Measurements from ENCODE around the gene NFE2L3. TPM values are rescaled to one million over a fixed set of nuclear protein-coding genes. Genes with fewer than 3 reads are reported as not detected.

The NFE2L3 gene
- total and polyA plus RNA-seq, 7 experiments from 2014 or later = 1.1 to 49.5 (median 4.5) TPM

DNA sequence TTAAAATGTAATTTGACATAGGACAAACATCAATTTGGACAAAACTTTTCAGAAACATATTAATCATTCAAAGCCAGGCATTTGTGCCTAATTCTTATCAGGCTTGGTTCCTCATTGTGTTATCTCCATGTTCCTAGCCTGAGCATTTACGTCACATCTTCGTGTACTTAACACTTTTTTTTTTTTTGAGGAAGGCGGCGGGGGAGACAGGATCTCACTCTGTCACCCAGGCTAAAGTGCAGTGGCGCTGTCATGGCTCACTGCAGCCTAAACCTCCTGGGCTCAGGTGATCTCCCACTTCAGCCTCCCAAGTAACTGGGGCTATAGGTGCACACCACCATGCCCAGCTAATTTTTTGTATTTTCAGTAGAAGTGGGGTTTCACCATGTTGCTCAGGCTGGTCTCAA is 28.8 kb downstream of the NFE2L3 start:
- H3K36me3 ChIP-seq (ENCODE audit: control insufficient read depth in 2 of 3, insufficient read depth in 3 of 3, low read length in 3 of 3) = no peaks in the 10 kb centered on the region
- Mint-ChIP-seq H3K9me3 (peaks cover 0 to 14% (median 0%) of the 10 kb centered on the region in 11 donors), H3K27ac (peak overlapping the region in 6 of 9 donors; percentile 3 to 83 (median 77)), H3K4me1 (peaks cover 22 to 69% (median 58%) of the 10 kb centered on the region in 7 donors), H3K4me3 (no peak overlapping the region), H3K27me3 (no peaks in the 10 kb centered on the region), H3K36me3 (peaks cover 0 to 27% (median 17%) of the 10 kb centered on the region in 5 donors)
- H3K9me3 ChIP-seq (ENCODE audit: control insufficient read depth in 2 of 3, low read length in 3 of 3) = no peaks in the 10 kb centered on the region
- peaks cover 0 to 4% of the 10 kb centered on the region in 2 donors for H3K4me1 ChIP-seq (ENCODE audit: control insufficient read depth in 2 of 2, insufficient read depth in 2 of 2, low read length in 2 of 2)
- CTCF ChIA-PET = interaction anchor here (0.6 to 2.6 kb wide), 4 partner anchors 16 to 90 kb away, joined by 4 to 8 read pairs (median 5); no protein-coding TSS in a partner anchor
- intact Hi-C loops (cut with micrococcal nuclease) = loop anchor here in 1 of 2 donors (1.0 kb wide), 1 partner anchor 8 kb away; no protein-coding TSS in a partner anchor
- H3K27me3 ChIP-seq (ENCODE audit: control insufficient read depth in 2 of 2, insufficient read depth in 2 of 2, low read length in 2 of 2) = no peaks in the 10 kb centered on the region
- no peak for DNase-seq
- POLR2A ChIA-PET = interaction anchor here (0.6 to 12.5 kb wide), 12 partner anchors 8 to 97 kb away, joined by 3 to 289 read pairs (median 4); partner anchors contain the start of genes CBX3, HNRNPA2B1 and NFE2L3
- H3K27ac ChIP-seq (ENCODE audit: low read depth, low read length) = peak overlapping the region; percentile 20
- no peak for ATAC-seq
- no peak overlapping the region for H3K4me3 ChIP-seq (ENCODE audit: low read length)

GRCh38 chr7:26181474-26182227 is 29.7 kb downstream of the NFE2L3 start:
- Mint-ChIP-seq H3K4me1 (peaks cover 26 to 75% (median 65%) of the 10 kb centered on the region in 7 donors), H3K9me3 (peaks cover 0 to 14% (median 0%) of the 10 kb centered on the region in 11 donors), H3K27me3 (no peaks in the 10 kb centered on the region), H3K36me3 (peaks cover 0 to 31% (median 20%) of the 10 kb centered on the region in 5 donors), H3K4me3 (no peak overlapping the region), H3K27ac (peak overlapping the region in 8 of 9 donors; percentile 7 to 83 (median 70))
- no peak overlapping the region for H3K4me3 ChIP-seq (ENCODE audit: low read length)
- DNase-seq (no peak), ATAC-seq (no peak)
- H3K4me1 ChIP-seq (ENCODE audit: control insufficient read depth in 2 of 2, insufficient read depth in 2 of 2, low read length in 2 of 2) = peaks cover 0 to 4% of the 10 kb centered on the region in 2 donors
- no peak overlapping the region for H3K27ac ChIP-seq (ENCODE audit: low read depth, low read length)
- CTCF ChIA-PET = interaction anchor here (0.6 to 2.6 kb wide), 4 partner anchors 15 to 91 kb away, joined by 3 to 8 read pairs (median 5); no protein-coding TSS in a partner anchor
- no peaks in the 10 kb centered on the region for H3K9me3 ChIP-seq (ENCODE audit: control insufficient read depth in 2 of 3, low read length in 3 of 3)
- POLR2A ChIA-PET = interaction anchor here (0.8 to 12.5 kb wide), 6 partner anchors 10 to 77 kb away, joined by 3 to 289 read pairs (median 4); partner anchors contain the start of genes CBX3 and HNRNPA2B1
- no peaks in the 10 kb centered on the region for H3K27me3 ChIP-seq (ENCODE audit: control insufficient read depth in 2 of 2, insufficient read depth in 2 of 2, low read length in 2 of 2)
- H3K36me3 ChIP-seq (ENCODE audit: control insufficient read depth in 2 of 3, insufficient read depth in 3 of 3, low read length in 3 of 3) = no peaks in the 10 kb centered on the region
- intact Hi-C loops (cut with micrococcal nuclease) = no loop called here

DNA sequence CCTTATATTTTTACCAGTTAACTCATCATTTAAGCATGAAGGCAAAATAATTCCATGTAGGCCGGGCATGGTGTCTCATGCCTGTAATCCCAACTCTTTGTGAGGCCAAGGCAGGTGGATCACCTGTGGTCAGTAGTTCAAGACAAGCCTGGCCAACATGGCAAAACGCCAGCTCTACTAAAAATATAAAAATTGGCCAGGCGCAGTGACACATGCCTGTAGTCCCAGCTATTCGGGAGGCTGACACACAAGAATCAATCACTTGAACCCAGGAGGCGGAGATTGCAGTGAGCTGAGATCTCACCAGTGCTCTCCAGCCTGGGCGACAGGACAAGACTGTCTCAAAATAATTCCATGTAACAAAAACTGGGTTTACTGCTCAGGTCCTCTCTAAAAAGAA is 30.3 kb downstream of the NFE2L3 start:
- intact Hi-C loops (cut with micrococcal nuclease) = no loop called here
- H3K27ac Mint-ChIP-seq = peak overlapping the region in 5 of 9 donors; percentile 35 to 83 (median 45)

GRCh38 chr7:26182706-26183105 is 30.7 kb downstream of the NFE2L3 start:
- intact Hi-C loops (cut with micrococcal nuclease) = no loop called here
- Histone ChIP-seq H3K4me1 (ENCODE audit: control insufficient read depth in 2 of 2, insufficient read depth in 2 of 2, low read length in 2 of 2) (peaks cover 0 to 6% of the 10 kb centered on the region in 2 donors), H3K4me3 (ENCODE audit: low read length) (no peak overlapping the region), H3K27ac (ENCODE audit: low read depth, low read length) (no peak overlapping the region), H3K36me3 (ENCODE audit: control insufficient read depth in 2 of 3, insufficient read depth in 3 of 3, low read length in 3 of 3) (no peaks in the 10 kb centered on the region), H3K9me3 (ENCODE audit: control insufficient read depth in 2 of 3, low read length in 3 of 3) (no peaks in the 10 kb centered on the region), H3K27me3 (ENCODE audit: control insufficient read depth in 2 of 2, insufficient read depth in 2 of 2, low read length in 2 of 2) (no peaks in the 10 kb centered on the region)
- Mint-ChIP-seq H3K36me3 (peaks cover 0 to 35% (median 22%) of the 10 kb centered on the region in 5 donors), H3K4me1 (peaks cover 31 to 84% (median 70%) of the 10 kb centered on the region in 7 donors), H3K27ac (peak overlapping the region in 4 of 9 donors; percentile 35 to 83 (median 70)), H3K27me3 (no peaks in the 10 kb centered on the region), H3K9me3 (peaks cover 0 to 14% (median 0%) of the 10 kb centered on the region in 11 donors), H3K4me3 (no peak overlapping the region)
- DNase-seq = no peak
- ChIA-PET POLR2A (interaction anchor here (0.9 to 12.5 kb wide), 4 partner anchors 14 to 90 kb away, joined by 3 to 289 read pairs (median 4); partner anchors contain the start of genes CBX3, HNRNPA2B1 and NFE2L3), CTCF (interaction anchor here (0.7 to 1.4 kb wide), 3 partner anchors 14 to 103 kb away, joined by 3 to 4 read pairs (median 3); no protein-coding TSS in a partner anchor)
- no peak for ATAC-seq

More for the DNA sequence above, 30.3 kb downstream of the NFE2L3 start:
- ChIA-PET POLR2A (interaction anchor here (0.8 to 12.5 kb wide), 6 partner anchors 11 to 78 kb away, joined by 3 to 289 read pairs (median 3); partner anchors contain the start of genes CBX3 and HNRNPA2B1), CTCF (interaction anchor here (0.7 to 1.4 kb wide), 2 partner anchors 15 to 103 kb away, joined by 3 read pairs; no protein-coding TSS in a partner anchor)
- ATAC-seq (no peak), DNase-seq (no peak)
- no peaks in the 10 kb centered on the region for H3K27me3 ChIP-seq (ENCODE audit: control insufficient read depth in 2 of 2, insufficient read depth in 2 of 2, low read length in 2 of 2)
- no peaks in the 10 kb centered on the region for H3K27me3 Mint-ChIP-seq
- no peak overlapping the region for H3K4me3 Mint-ChIP-seq
- H3K9me3 Mint-ChIP-seq = peaks cover 0 to 14% (median 0%) of the 10 kb centered on the region in 11 donors
- H3K4me1 Mint-ChIP-seq = peaks cover 29 to 82% (median 69%) of the 10 kb centered on the region in 7 donors
- H3K27ac ChIP-seq (ENCODE audit: low read depth, low read length) = no peak overlapping the region
- peaks cover 0 to 4% of the 10 kb centered on the region in 2 donors for H3K4me1 ChIP-seq (ENCODE audit: control insufficient read depth in 2 of 2, insufficient read depth in 2 of 2, low read length in 2 of 2)
- no peaks in the 10 kb centered on the region for H3K9me3 ChIP-seq (ENCODE audit: control insufficient read depth in 2 of 3, low read length in 3 of 3)
- H3K36me3 ChIP-seq (ENCODE audit: control insufficient read depth in 2 of 3, insufficient read depth in 3 of 3, low read length in 3 of 3) = no peaks in the 10 kb centered on the region
- no peak overlapping the region for H3K4me3 ChIP-seq (ENCODE audit: low read length)
- peaks cover 0 to 33% (median 22%) of the 10 kb centered on the region in 5 donors for H3K36me3 Mint-ChIP-seq

DNA sequence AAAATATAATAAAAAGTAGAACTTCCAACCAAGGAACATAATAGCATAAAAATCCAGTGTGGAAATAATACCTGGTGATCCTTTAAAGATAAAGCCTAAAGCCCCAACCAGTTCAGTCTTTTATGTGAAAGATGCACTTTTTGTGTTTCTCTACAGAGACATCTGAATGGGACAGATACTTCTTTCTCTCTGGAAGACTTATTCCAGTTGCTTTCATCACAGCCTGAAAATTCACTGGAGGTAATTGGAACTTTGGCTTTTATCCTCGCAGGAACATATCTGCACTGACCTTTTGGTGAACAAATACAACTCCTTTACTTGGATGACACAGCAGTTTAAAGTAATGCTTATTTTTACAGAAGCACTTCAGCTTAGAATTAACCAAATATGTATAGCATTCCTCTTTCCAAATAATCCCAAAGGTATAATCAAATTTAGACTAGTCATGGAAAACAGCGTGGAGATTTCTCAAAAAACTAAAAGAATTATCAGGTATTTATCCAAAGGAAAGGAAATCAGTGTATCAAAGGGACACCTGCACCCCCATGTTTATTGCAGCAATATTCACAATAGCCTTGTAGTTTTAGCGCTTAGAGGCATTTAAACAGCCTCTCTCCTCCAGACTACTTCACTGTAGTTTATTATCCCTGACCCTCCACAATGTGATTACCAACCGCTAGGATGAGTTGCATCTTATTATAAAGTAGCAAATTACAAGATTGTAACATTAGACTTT is 31.7 kb downstream of the NFE2L3 start:
- POLR2A ChIA-PET = interaction anchor here (0.6 to 12.5 kb wide), 6 partner anchors 12 to 91 kb away, joined by 3 to 289 read pairs (median 4); partner anchors contain the start of genes CBX3, HNRNPA2B1 and NFE2L3
- Histone ChIP-seq H3K27me3 (ENCODE audit: control insufficient read depth in 2 of 2, insufficient read depth in 2 of 2, low read length in 2 of 2) (no peaks in the 10 kb centered on the region), H3K36me3 (ENCODE audit: control insufficient read depth in 2 of 3, insufficient read depth in 3 of 3, low read length in 3 of 3) (peaks cover 0 to 5% (median 0%) of the 10 kb centered on the region in 3 experiments), H3K4me1 (ENCODE audit: control insufficient read depth in 2 of 2, insufficient read depth in 2 of 2, low read length in 2 of 2) (peaks cover 0 to 9% of the 10 kb centered on the region in 2 donors), H3K9me3 (ENCODE audit: control insufficient read depth in 2 of 3, low read length in 3 of 3) (no peaks in the 10 kb centered on the region), H3K4me3 (ENCODE audit: low read length) (no peak overlapping the region), H3K27ac (ENCODE audit: low read depth, low read length) (no peak overlapping the region)
- H3K4me3 Mint-ChIP-seq = no peak overlapping the region
- ATAC-seq (no peak), DNase-seq (no peak)
- H3K36me3 Mint-ChIP-seq = peaks cover 0 to 40% (median 22%) of the 10 kb centered on the region in 5 donors
- intact Hi-C loops (cut with micrococcal nuclease) = loop anchor here (2.0 kb wide), 2 partner anchors 15 to 17 kb away; no protein-coding TSS in a partner anchor
- H3K27ac Mint-ChIP-seq = peak overlapping the region; percentile 32 to 89 (median 68)
- H3K9me3 Mint-ChIP-seq = peaks cover 0 to 14% (median 0%) of the 10 kb centered on the region in 11 donors
- peaks cover 31 to 85% (median 75%) of the 10 kb centered on the region in 7 donors for H3K4me1 Mint-ChIP-seq
- CTCF ChIA-PET = interaction anchor here (1.2 to 1.4 kb wide), 4 partner anchors 13 to 93 kb away, joined by 3 to 4 read pairs (median 4); no protein-coding TSS in a partner anchor
- H3K27me3 Mint-ChIP-seq = no peaks in the 10 kb centered on the region

Measured in naive thymus-derived CD4-positive, alpha-beta T cell (primary cell).